HepG2 (cell line): Measurements from ENCODE around the gene C17orf58. TPM values are rescaled to one million over a fixed set of nuclear protein-coding genes. Genes with fewer than 3 reads are reported as not detected.
A peak's percentile ranks its signal among the peaks of the same experiment; 100 is the strongest.

Experiments
- ATM ChIP-seq: fragments of 450-650 bp; IDR thresholded peaks from 2 replicates; pipeline ENCODE4 v1.7.1; 2017; ENCODE audit warnings: mild to moderate bottlenecking, borderline replicate concordance
- ATRX ChIP-seq: sonication (generic); formaldehyde crosslinking; IDR thresholded peaks from 2 replicates; pipeline ENCODE4 v1.4.0; 2020; ENCODE audit warnings: missing genetic modification reagents, borderline replicate concordance
- BRF2 ChIP-seq: sonication (generic); formaldehyde crosslinking; IDR thresholded peaks from 2 replicates; pipeline ENCODE4 v1.8.1; 2022; ENCODE audit warnings: mild to moderate bottlenecking, missing genetic modification reagents
- CHD4 ChIP-seq: fragments of 200-600 bp; sonication (generic); IDR thresholded peaks from 2 replicates; pipeline ENCODE4 v1.7.0; 2017; ENCODE audit warnings: mild to moderate bottlenecking, low read length, borderline replicate concordance
- FOXP1 ChIP-seq, 2 experiments: fragments of 450-650 bp in 1 of 2; IDR thresholded peaks; 2 replicates each; pipeline ENCODE4 v1.6.1; 2017 to 2018; ENCODE audit warnings: antibody characterized with exemption in 1 of 2
- HNRNPUL1 ChIP-seq: fragments of 200-400 bp; formaldehyde crosslinking; IDR thresholded peaks from 2 replicates; pipeline ENCODE4 v1.6.1; 2017; ENCODE audit warnings: low read depth, mild to moderate bottlenecking, low read length, moderate library complexity
- IRF2 ChIP-seq: IDR thresholded peaks from 2 replicates; pipeline ENCODE4 v1.6.1; 2018; ENCODE audit warnings: missing genetic modification reagents, missing compliant biosample characterization
- JUN ChIP-seq: sonication (generic); formaldehyde crosslinking; IDR thresholded peaks from 2 replicates; pipeline ENCODE4 v1.4.0; 2020; ENCODE audit warnings: mild to moderate bottlenecking, missing genetic modification reagents
- MIER3 ChIP-seq: IDR thresholded peaks from 2 replicates; pipeline ENCODE4 v1.6.1; 2016; ENCODE audit warnings: missing compliant biosample characterization, borderline replicate concordance
- NCOA2 ChIP-seq: sonication (generic); formaldehyde crosslinking; IDR thresholded peaks from 2 replicates; pipeline ENCODE4 v1.8.0; 2022; ENCODE audit warnings: inconsistent platforms
- STAT5B ChIP-seq: sonication (generic); formaldehyde crosslinking; IDR thresholded peaks from 2 replicates; pipeline ENCODE4 v1.4.0; 2020; ENCODE audit warnings: missing genetic modification reagents
- STAT6 ChIP-seq: sonication (generic); formaldehyde crosslinking; IDR thresholded peaks from 2 replicates; pipeline ENCODE4 v1.4.0; 2020; ENCODE audit warnings: missing genetic modification reagents, mild to moderate bottlenecking, borderline replicate concordance
- TEAD3 ChIP-seq: optimal IDR thresholded peaks from 2 replicates; pipeline ENCODE3; 2016; ENCODE audit warnings: borderline replicate concordance
- WIZ ChIP-seq: sonication (generic); formaldehyde crosslinking; IDR thresholded peaks from 2 replicates; pipeline ENCODE4 v1.5.1; 2020; ENCODE audit warnings: mild to moderate bottlenecking, missing genetic modification reagents
- ZFP82 ChIP-seq: sonication (generic); formaldehyde crosslinking; IDR thresholded peaks from 2 replicates; pipeline ENCODE4 v1.5.1; 2020; ENCODE audit warnings: mild to moderate bottlenecking, missing genetic modification reagents, borderline replicate concordance
- polyA plus RNA-seq, 8 experiments: library from polyadenylated mRNA; depleted of rRNA in 3 of 8; stranded (reverse) in 7 of 8; unstranded in 1 of 8; fragments of >200 nt; fragmentation: Illumina TruSeq in 4 of 8; extraction: Trizol in 4 of 8; gene quantifications; 2 replicates each; pipeline versions ENCODE4 v1.2.1 to v1.2.3, GENCODE V29; 2011 to 2016; ENCODE audit warnings: low read depth in 4 of 8, missing spikeins in 1 of 8, mixed read lengths in 1 of 8; ENCODE audit not compliant: insufficient read depth in 1 of 8
- total RNA-seq, 5 experiments: library from RNA; depleted of rRNA; stranded (reverse); fragments of >200 nt; fragmentation: Illumina TruSeq; extraction: Trizol; gene quantifications; 2 replicates each; pipeline ENCODE4 v1.2.3, GENCODE V29; 2016; ENCODE audit warnings: low read depth in 1 of 5
- TF ChIP-seq, protein P1 (sequence below): sonication (generic); IDR thresholded peaks from 2 replicates; pipeline ENCODE4 v1.6.1; 2016; ENCODE audit warnings: low read depth, borderline replicate concordance
- TF ChIP-seq, protein P2 (sequence below): sonication (generic); formaldehyde crosslinking; IDR thresholded peaks from 2 replicates; pipeline ENCODE4 v1.5.0; 2020; ENCODE audit warnings: missing genetic modification reagents
- TF ChIP-seq, protein P3 (sequence below): sonication (generic); formaldehyde crosslinking; IDR thresholded peaks from 2 replicates; pipeline ENCODE4 v1.5.0; 2020; ENCODE audit warnings: missing genetic modification reagents, mild to moderate bottlenecking, borderline replicate concordance

The C17orf58 gene
- total and polyA plus RNA-seq, 2 of the 13 experiments (the other 11 are each of a cell fraction or from before 2014, with no cell fraction given), result 15.6 to 15.8 TPM

DNA sequence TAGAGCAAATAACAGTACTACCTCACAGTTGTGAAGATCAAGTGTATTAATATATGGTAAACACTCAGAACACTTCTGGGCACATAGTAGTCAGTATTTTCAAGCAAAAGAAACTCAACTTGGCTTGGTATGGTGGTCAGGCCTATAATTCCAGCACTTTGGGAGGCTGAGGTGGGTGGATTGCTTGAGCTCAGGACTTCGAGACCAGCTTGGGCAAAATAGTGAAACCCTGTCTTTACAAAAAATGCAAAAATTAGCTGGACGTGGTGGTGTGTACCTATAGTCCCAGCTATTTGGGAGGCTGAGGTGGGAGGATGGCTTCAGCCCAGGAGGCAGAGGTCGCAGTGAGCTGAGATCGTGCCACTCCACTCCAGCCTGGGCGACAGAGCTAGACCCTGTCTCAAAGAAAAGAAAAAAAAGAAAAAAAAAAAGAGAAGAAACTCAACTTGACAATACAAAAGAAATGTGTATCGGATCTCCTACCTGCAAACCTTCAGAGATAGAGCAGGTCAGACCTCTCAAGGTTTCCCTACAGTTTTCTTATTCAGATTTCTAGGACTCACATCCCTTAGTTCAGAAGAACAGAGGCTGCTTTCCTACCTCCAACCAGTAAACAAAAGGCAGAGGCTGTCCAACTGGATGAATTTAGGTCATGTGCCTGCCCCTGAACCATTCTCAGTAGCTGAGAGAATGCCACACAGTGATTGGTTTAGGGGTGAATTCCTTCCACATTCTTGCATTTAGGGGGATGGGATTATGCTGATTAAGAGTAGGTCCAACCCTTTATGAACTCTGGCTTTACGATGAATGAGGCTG, 37.6 kb upstream of the C17orf58 start (continued):
- no peak for TF ChIP-seq BRF2
- TF ChIP-seq MIER3, result no peak
- TF ChIP-seq FOXP1 (IDR thresholded peaks at IDR 0.05), result no peak
- TF ChIP-seq FOXP1 (CRISPR knock-in tag; IDR thresholded peaks at IDR 0.05), result peak; percentile 15; the same call in 1 of the 2 replicates
- no peak for TF ChIP-seq STAT6 (CRISPR knock-in tag)
- TF ChIP-seq, protein P1, sequence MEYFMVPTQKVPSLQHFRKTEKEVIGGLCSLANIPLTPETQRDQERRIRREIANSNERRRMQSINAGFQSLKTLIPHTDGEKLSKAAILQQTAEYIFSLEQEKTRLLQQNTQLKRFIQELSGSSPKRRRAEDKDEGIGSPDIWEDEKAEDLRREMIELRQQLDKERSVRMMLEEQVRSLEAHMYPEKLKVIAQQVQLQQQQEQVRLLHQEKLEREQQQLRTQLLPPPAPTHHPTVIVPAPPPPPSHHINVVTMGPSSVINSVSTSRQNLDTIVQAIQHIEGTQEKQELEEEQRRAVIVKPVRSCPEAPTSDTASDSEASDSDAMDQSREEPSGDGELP, result no peak
- TF ChIP-seq ATM, result no peak
- TF ChIP-seq HNRNPUL1, result no peak
- TF ChIP-seq NCOA2, result no peak
- TF ChIP-seq TEAD3, result peak; percentile 98
- TF ChIP-seq CHD4, result no peak
- no peak for TF ChIP-seq IRF2 (CRISPR knock-in tag)
- no peak for TF ChIP-seq STAT5B (CRISPR knock-in tag)
- TF ChIP-seq ZFP82 (CRISPR knock-in tag), result no peak
- no peak for TF ChIP-seq WIZ (CRISPR knock-in tag)
- TF ChIP-seq ATRX (CRISPR knock-in tag), result no peak
- TF ChIP-seq, protein P2, sequence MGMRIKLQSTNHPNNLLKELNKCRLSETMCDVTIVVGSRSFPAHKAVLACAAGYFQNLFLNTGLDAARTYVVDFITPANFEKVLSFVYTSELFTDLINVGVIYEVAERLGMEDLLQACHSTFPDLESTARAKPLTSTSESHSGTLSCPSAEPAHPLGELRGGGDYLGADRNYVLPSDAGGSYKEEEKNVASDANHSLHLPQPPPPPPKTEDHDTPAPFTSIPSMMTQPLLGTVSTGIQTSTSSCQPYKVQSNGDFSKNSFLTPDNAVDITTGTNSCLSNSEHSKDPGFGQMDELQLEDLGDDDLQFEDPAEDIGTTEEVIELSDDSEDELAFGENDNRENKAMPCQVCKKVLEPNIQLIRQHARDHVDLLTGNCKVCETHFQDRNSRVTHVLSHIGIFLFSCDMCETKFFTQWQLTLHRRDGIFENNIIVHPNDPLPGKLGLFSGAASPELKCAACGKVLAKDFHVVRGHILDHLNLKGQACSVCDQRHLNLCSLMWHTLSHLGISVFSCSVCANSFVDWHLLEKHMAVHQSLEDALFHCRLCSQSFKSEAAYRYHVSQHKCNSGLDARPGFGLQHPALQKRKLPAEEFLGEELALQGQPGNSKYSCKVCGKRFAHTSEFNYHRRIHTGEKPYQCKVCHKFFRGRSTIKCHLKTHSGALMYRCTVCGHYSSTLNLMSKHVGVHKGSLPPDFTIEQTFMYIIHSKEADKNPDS, result no peak
- no peak for TF ChIP-seq JUN (CRISPR knock-in tag)
- TF ChIP-seq, protein P3, sequence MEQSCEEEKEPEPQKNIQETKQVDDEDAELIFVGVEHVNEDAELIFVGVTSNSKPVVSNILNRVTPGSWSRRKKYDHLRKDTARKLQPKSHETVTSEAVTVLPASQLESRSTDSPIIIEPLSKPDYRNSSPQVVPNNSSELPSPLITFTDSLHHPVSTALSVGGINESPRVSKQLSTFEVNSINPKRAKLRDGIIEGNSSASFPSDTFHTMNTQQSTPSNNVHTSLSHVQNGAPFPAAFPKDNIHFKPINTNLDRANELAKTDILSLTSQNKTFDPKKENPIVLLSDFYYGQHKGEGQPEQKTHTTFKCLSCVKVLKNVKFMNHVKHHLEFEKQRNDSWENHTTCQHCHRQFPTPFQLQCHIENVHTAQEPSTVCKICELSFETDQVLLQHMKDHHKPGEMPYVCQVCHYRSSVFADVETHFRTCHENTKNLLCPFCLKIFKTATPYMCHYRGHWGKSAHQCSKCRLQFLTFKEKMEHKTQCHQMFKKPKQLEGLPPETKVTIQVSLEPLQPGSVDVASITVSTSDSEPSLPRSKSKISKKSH (CRISPR knock-in tag), result no peak
